SH-SY5Y (cell line): ENCODE results near the gene SGMS1.

Experiments used
- GATA2 ChIP-seq: IDR thresholded peaks from 2 replicates; pipeline ENCODE4 v1.6.1; 2011; ENCODE audit warnings: mild to moderate bottlenecking, low read depth, low read length
- GATA3 ChIP-seq: IDR thresholded peaks from 2 replicates; pipeline ENCODE4 v1.6.1; 2011; ENCODE audit warnings: low read depth, mild to moderate bottlenecking, low read length, moderate library complexity

DNA sequence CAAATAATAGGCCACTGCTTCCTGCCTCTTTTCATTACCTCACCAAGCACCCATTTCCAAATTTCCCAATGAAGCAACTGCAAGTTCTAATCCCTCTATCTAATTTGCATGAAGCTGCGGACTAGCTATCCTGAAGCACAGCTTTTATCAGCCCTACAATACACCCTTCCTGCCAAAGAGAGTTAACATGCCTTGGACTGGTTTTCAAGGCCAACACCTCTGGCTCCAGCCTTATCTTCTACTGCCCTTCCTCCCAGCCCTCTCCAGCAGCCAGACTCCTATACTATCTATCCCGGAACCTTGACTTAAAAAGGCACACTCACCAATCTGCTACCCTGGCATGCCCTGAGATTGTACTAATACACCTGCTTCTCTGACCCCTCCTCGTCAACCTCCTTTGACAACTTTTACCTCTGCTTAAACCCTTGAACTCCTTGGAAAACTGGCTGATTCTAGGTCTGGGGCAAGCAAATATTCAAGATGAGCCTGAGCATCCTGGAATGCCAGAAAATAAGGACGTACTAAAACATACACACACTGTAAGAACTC is 73.4 kb downstream of the SGMS1 start:
- no peak for TF ChIP-seq GATA2
- no peak for TF ChIP-seq GATA3
